Epithelial cell of proximal tubule (primary cell): ENCODE measurements around the gene GMPPA. TPM values are rescaled to one million over a fixed set of nuclear protein-coding genes. Genes with fewer than 3 reads are reported as not detected.

ENCODE experiments used
- DNase-seq: peaks from one replicate; pipeline ENCODE4 v3.0.0-alpha.2; 2011; ENCODE audit warnings: low read depth
- H3K4me3 ChIP-seq: 2 replicates; pipeline ENCODE4 v1.5.1; 2011; ENCODE audit warnings: low read depth, mild to moderate bottlenecking, low read length
- CTCF ChIP-seq: conservative IDR thresholded peaks from 2 replicates; pipeline ENCODE4 v1.5.1; 2012; ENCODE audit warnings: low read depth, mild to moderate bottlenecking, low read length
- total RNA-seq: library from RNA; depleted of rRNA; stranded (reverse); fragments of >200 nt; gene quantifications from 2 replicates; pipeline ENCODE4 v1.2.3, GENCODE V29; 2015

GMPPA gene
- total RNA-seq, 1 donor from 2014 or later, result 27.2 TPM

- H3K4me3 ChIP-seq, result no peak overlapping the region
- no peak for TF ChIP-seq CTCF
- DNase-seq, result no peak
Observed at GRCh38 chr2:219488844-219489194, 9.9 kb upstream of the GMPPA start.

- no peak for DNase-seq
- H3K4me3 ChIP-seq, result no peak overlapping the region
- no peak for TF ChIP-seq CTCF
Observed at GRCh38 chr2:219489315-219489714, 9.4 kb upstream of the GMPPA start.

- no peak for DNase-seq
- H3K4me3 ChIP-seq, result no peak overlapping the region
- no peak for TF ChIP-seq CTCF
Observed at GRCh38 chr2:219490186-219490585, 8.5 kb upstream of the GMPPA start.

- no peak for TF ChIP-seq CTCF
- H3K4me3 ChIP-seq, result no peak overlapping the region
- no peak for DNase-seq
Observed at GRCh38 chr2:219490600-219491130, 8.0 kb upstream of the GMPPA start.

GRCh38 chr2:219491278-219491963, 7.3 kb upstream of the GMPPA start:
- TF ChIP-seq CTCF, result no peak
- DNase-seq, result no peak
- H3K4me3 ChIP-seq, result no peak overlapping the region

- no peak for TF ChIP-seq CTCF
- DNase-seq, result no peak
Observed at GRCh38 chr2:219492575-219492974, 6.1 kb upstream of the GMPPA start.

GRCh38 chr2:219493086-219493485, 5.6 kb upstream of the GMPPA start:
- no peak for DNase-seq
- no peak overlapping the region for H3K4me3 ChIP-seq
- no peak for TF ChIP-seq CTCF

More at GRCh38 chr2:219492575-219492974, 6.1 kb upstream of the GMPPA start:
- H3K4me3 ChIP-seq, result no peak overlapping the region
